Measurements from ENCODE around the gene RADX. TPM values are rescaled to one million over a fixed set of nuclear protein-coding genes. Genes with fewer than 3 reads are reported as not detected.

The RADX gene
- total RNA-seq, 1 experiment from 2014 or later, result 0.20 TPM

- Histone ChIP-seq H4K20me1 (ENCODE audit: insufficient read depth) (no peaks in the 10 kb centered on the region), H3K4me1 (replicated peaks; ENCODE audit: insufficient read depth) (peaks cover 10% of the 10 kb centered on the region), H2AFZ (no peak overlapping the region), H3K4me2 (no peak overlapping the region), H3K9me3 (ENCODE audit: insufficient read depth, low read depth) (no peaks in the 10 kb centered on the region), H3K27me3 (ENCODE audit: insufficient read depth, low read depth) (no peaks in the 10 kb centered on the region), H3K9me2 (ENCODE audit: insufficient read depth) (no peaks in the 10 kb centered on the region), H3K27ac (no peak overlapping the region), H3F3A (ENCODE audit: insufficient read depth, low read depth) (0 out of 2 replicates have a peak, but pooled peaks cover 3% of the 10 kb centered on the region), H3K36me3 (ENCODE audit: low read depth) (no peaks in the 10 kb centered on the region), H3K4me3 (no peak overlapping the region), H3K79me2 (ENCODE audit: low read depth) (no peaks in the 10 kb centered on the region)
- POLR2A ChIA-PET (ENCODE audit: unreplicated experiment), result no interaction called here
- TF ChIP-seq CTCF (conservative IDR thresholded peaks at IDR 0.05) (no peak), EZH2 (IDR thresholded peaks at IDR 0.05; ENCODE audit: low read depth) (no peak)
- DNase-seq, result no peak
- CTCF ChIA-PET, result no interaction called here
- intact Hi-C loops (cut with micrococcal nuclease; ENCODE audit: unreplicated experiment), result no loop called here
- BruUV-seq (replicated peaks), result no TSS peak
These were observed 86.9 kb downstream of the RADX start for GRCh38 chrX:106698693-106699092.

GRCh38 chrX:106702636-106703035 is 90.9 kb downstream of the RADX start:
- intact Hi-C loops (cut with micrococcal nuclease; ENCODE audit: unreplicated experiment), result no loop called here
- H3K79me2 ChIP-seq (ENCODE audit: low read depth), result no peaks in the 10 kb centered on the region
- H3K27me3 ChIP-seq (ENCODE audit: insufficient read depth, low read depth), result no peaks in the 10 kb centered on the region
- H3K4me3 ChIP-seq, result no peak overlapping the region
- H2AFZ ChIP-seq, result no peak overlapping the region
- no TSS peak for BruUV-seq (replicated peaks)
- H4K20me1 ChIP-seq (ENCODE audit: insufficient read depth), result no peaks in the 10 kb centered on the region
- no peak overlapping the region for H3K27ac ChIP-seq
- no peaks in the 10 kb centered on the region for H3K9me2 ChIP-seq (ENCODE audit: insufficient read depth)
- H3K4me1 ChIP-seq (replicated peaks; ENCODE audit: insufficient read depth), result no peaks in the 10 kb centered on the region
- no peaks in the 10 kb centered on the region for H3F3A ChIP-seq (ENCODE audit: insufficient read depth, low read depth)
- TF ChIP-seq CTCF (conservative IDR thresholded peaks at IDR 0.05), result no peak
- TF ChIP-seq EZH2 (IDR thresholded peaks at IDR 0.05; ENCODE audit: low read depth), result no peak
- ChIA-PET CTCF (no interaction called here), POLR2A (ENCODE audit: unreplicated experiment) (no interaction called here)
- no peaks in the 10 kb centered on the region for H3K36me3 ChIP-seq (ENCODE audit: low read depth)
- no peaks in the 10 kb centered on the region for H3K9me3 ChIP-seq (ENCODE audit: insufficient read depth, low read depth)
- H3K4me2 ChIP-seq, result no peak overlapping the region
- no peak for DNase-seq

- no peak overlapping the region for H3K27ac ChIP-seq
- peaks cover 9% of the 10 kb centered on the region for H3K4me1 ChIP-seq (replicated peaks; ENCODE audit: insufficient read depth)
- no peaks in the 10 kb centered on the region for H3K9me2 ChIP-seq (ENCODE audit: insufficient read depth)
- POLR2A ChIA-PET (ENCODE audit: unreplicated experiment), result no interaction called here
- TF ChIP-seq EZH2 (IDR thresholded peaks at IDR 0.05; ENCODE audit: low read depth) (no peak), CTCF (conservative IDR thresholded peaks at IDR 0.05) (no peak)
- H3K79me2 ChIP-seq (ENCODE audit: low read depth), result no peaks in the 10 kb centered on the region
- H4K20me1 ChIP-seq (ENCODE audit: insufficient read depth), result no peaks in the 10 kb centered on the region
- H2AFZ ChIP-seq, result no peak overlapping the region
- H3K9me3 ChIP-seq (ENCODE audit: insufficient read depth, low read depth), result no peaks in the 10 kb centered on the region
- H3F3A ChIP-seq (ENCODE audit: insufficient read depth, low read depth), result no peaks in the 10 kb centered on the region
- no peak overlapping the region for H3K4me2 ChIP-seq
- intact Hi-C loops (cut with micrococcal nuclease; ENCODE audit: unreplicated experiment), result no loop called here
- no peak for DNase-seq
- H3K27me3 ChIP-seq (ENCODE audit: insufficient read depth, low read depth), result no peaks in the 10 kb centered on the region
- no TSS peak for BruUV-seq (replicated peaks)
- CTCF ChIA-PET, result no interaction called here
- H3K4me3 ChIP-seq, result no peak overlapping the region
- H3K36me3 ChIP-seq (ENCODE audit: low read depth), result no peaks in the 10 kb centered on the region
These were observed 94.7 kb downstream of the RADX start for GRCh38 chrX:106706466-106706865.

All from PC-9 (cell line).